ENCODE measurements around the gene MRPL57. TPM values are rescaled to one million over a fixed set of nuclear protein-coding genes. Genes with fewer than 3 reads are reported as not detected.
"Not testable (repeated sequence)": the region's sequence is repeated elsewhere in the genome, so short reads cannot be mapped to it uniquely, and the experiment has no call there.

MRPL57 gene
- total RNA-seq, 1 experiment from 2014 or later, result 29.4 TPM

DNA sequence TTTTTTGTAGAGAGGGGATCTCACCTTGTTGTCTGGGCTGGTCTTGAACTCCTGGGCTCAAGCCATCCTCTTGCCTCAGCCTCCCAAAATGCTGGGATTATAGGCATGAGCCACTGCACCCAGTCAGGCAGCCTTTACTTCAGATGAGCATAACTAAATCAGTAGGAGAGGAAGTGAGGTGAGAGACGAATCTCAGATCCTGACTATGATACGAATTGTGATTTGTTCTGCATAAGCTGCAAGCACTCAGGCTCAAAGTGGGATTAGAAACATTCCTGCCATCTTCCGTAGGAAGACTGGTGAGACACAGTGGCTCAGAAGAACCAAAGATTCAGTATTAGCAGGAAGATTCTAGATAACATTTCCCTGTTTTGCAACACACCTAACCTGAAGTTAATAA is 43.3 kb downstream of the MRPL57 start:
- H3K27me3 Mint-ChIP-seq (ENCODE audit: low read depth); POLR2A ChIA-PET; H3K27ac Mint-ChIP-seq; ATAC-seq; H3K4me1 Mint-ChIP-seq; H3K4me3 Mint-ChIP-seq; DNase-seq (ENCODE audit: low spot score): not testable (repeated sequence)
- CTCF ChIA-PET, result interaction anchor here (1.0 kb wide), 1 partner anchor 23 kb away, joined by 3 read pairs; no protein-coding TSS in a partner anchor
- Mint-ChIP-seq H3K36me3 (peaks cover 12% of the 10 kb centered on the region), H3K9me3 (peaks cover 27% of the 10 kb centered on the region)

- TF ChIP-seq PRDM15 (CRISPR knock-in tag; IDR thresholded peaks at IDR 0.05), result no peak
- no peak for TF ChIP-seq ZNF219 (CRISPR knock-in tag; IDR thresholded peaks at IDR 0.05; ENCODE audit: borderline replicate concordance)
- no peak for TF ChIP-seq SOX15 (CRISPR knock-in tag; IDR thresholded peaks at IDR 0.05)
- no peak for TF ChIP-seq ZNF121 (CRISPR knock-in tag; IDR thresholded peaks at IDR 0.05)
- TF ChIP-seq NR2C2 (CRISPR knock-in tag; IDR thresholded peaks at IDR 0.05), result no peak
- no peak for TF ChIP-seq ZNF263 (CRISPR knock-in tag; IDR thresholded peaks at IDR 0.05; ENCODE audit: low read depth)
- TF ChIP-seq E2F5 (CRISPR knock-in tag; IDR thresholded peaks at IDR 0.05), result no peak
- TF ChIP-seq ZNF532 (CRISPR knock-in tag; IDR thresholded peaks at IDR 0.05; ENCODE audit: borderline replicate concordance), result no peak
- TF ChIP-seq PRRX2 (CRISPR knock-in tag; IDR thresholded peaks at IDR 0.05), result no peak
- no peak for TF ChIP-seq CTCF (IDR thresholded peaks at IDR 0.05)
- TF ChIP-seq, protein P1, sequence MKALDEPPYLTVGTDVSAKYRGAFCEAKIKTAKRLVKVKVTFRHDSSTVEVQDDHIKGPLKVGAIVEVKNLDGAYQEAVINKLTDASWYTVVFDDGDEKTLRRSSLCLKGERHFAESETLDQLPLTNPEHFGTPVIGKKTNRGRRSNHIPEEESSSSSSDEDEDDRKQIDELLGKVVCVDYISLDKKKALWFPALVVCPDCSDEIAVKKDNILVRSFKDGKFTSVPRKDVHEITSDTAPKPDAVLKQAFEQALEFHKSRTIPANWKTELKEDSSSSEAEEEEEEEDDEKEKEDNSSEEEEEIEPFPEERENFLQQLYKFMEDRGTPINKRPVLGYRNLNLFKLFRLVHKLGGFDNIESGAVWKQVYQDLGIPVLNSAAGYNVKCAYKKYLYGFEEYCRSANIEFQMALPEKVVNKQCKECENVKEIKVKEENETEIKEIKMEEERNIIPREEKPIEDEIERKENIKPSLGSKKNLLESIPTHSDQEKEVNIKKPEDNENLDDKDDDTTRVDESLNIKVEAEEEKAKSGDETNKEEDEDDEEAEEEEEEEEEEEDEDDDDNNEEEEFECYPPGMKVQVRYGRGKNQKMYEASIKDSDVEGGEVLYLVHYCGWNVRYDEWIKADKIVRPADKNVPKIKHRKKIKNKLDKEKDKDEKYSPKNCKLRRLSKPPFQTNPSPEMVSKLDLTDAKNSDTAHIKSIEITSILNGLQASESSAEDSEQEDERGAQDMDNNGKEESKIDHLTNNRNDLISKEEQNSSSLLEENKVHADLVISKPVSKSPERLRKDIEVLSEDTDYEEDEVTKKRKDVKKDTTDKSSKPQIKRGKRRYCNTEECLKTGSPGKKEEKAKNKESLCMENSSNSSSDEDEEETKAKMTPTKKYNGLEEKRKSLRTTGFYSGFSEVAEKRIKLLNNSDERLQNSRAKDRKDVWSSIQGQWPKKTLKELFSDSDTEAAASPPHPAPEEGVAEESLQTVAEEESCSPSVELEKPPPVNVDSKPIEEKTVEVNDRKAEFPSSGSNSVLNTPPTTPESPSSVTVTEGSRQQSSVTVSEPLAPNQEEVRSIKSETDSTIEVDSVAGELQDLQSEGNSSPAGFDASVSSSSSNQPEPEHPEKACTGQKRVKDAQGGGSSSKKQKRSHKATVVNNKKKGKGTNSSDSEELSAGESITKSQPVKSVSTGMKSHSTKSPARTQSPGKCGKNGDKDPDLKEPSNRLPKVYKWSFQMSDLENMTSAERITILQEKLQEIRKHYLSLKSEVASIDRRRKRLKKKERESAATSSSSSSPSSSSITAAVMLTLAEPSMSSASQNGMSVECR (CRISPR knock-in tag; IDR thresholded peaks at IDR 0.05; ENCODE audit: borderline replicate concordance), result no peak
- TF ChIP-seq ZNF281 (CRISPR knock-in tag; IDR thresholded peaks at IDR 0.05), result no peak
- TF ChIP-seq JAZF1 (CRISPR knock-in tag; IDR thresholded peaks at IDR 0.05), result no peak
- no peak for TF ChIP-seq FOXK1 (CRISPR knock-in tag; IDR thresholded peaks at IDR 0.05)
- no peak for TF ChIP-seq SMAD4 (CRISPR knock-in tag; IDR thresholded peaks at IDR 0.05)
- no peak for TF ChIP-seq ZNF423 (CRISPR knock-in tag; IDR thresholded peaks at IDR 0.05)
- H3K27me3 Mint-ChIP-seq (ENCODE audit: low read depth), result no peaks in the 10 kb centered on the region
- peaks cover 24% of the 10 kb centered on the region for H3K9me3 Mint-ChIP-seq
- ATAC-seq (no peak), DNase-seq (ENCODE audit: low spot score) (no peak)
- peaks cover 12% of the 10 kb centered on the region for H3K36me3 Mint-ChIP-seq
- no peaks in the 10 kb centered on the region for H3K4me1 Mint-ChIP-seq
- ChIA-PET CTCF (no interaction called here), POLR2A (interaction anchor here (0.9 kb wide), 1 partner anchor 45 kb away, joined by 6 read pairs; the partner anchor contains the start of genes MRPL57 and SKA3)
- H3K4me3 Mint-ChIP-seq, result no peak overlapping the region
- H3K27ac Mint-ChIP-seq, result no peak overlapping the region
Observed at GRCh38 chr13:21221268-21221667, 44.8 kb downstream of the MRPL57 start.

Measured in WTC11 (cell line).